ENCODE measurements around the gene VDR.
"Not testable (repeated sequence)": the region's sequence is repeated elsewhere in the genome, so short reads cannot be mapped to it uniquely, and the experiment has no call there.

Gene VDR

GRCh38 chr12:47809518-47809917, 95.3 kb downstream of the VDR start:
- not testable (repeated sequence) for H3K4me3 ChIP-seq
- H3K27ac ChIP-seq = peak overlapping the region in 17 of 21 experiments; percentile 33 to 99 (median 93)

DNA sequence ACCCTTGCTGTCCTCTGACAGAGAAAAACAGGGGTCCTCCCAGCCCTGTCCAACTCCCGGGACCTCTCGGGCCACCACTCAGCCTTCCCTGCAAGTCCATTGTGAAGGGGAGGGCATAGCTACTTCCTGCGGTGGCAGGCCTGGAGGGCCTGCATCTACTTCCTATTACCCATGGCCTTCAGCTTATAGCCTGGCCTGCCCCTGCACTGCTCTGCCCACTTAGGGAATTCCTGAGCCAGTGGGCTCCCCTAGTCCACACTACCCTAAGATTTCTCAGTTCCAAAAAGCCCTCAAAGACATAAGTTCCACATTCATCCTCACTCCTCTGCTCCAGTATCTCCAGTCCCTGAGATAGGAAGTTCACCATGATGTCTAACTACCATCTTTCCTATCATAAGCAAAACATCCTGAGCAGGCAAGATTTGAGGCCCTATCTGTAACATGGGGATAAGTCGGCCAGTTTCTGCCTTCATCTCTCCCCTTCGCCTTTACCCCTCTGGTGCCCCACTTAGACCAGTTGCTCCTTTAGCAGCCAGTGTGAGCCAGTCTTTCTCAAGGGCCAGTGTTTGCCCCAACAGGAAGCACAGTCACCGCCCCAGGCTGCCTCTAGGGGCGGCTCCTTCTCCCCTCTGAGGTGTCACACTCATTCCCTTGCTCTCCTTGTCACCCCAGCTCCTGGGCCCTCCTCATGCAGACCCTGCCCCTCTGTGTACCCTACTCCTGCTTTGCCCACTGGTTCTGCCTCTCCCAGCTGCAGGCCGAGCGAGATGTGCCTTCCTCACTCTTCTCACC, 96.0 kb downstream of the VDR start:
- H3K4me3 ChIP-seq = no peak overlapping the region

DNA sequence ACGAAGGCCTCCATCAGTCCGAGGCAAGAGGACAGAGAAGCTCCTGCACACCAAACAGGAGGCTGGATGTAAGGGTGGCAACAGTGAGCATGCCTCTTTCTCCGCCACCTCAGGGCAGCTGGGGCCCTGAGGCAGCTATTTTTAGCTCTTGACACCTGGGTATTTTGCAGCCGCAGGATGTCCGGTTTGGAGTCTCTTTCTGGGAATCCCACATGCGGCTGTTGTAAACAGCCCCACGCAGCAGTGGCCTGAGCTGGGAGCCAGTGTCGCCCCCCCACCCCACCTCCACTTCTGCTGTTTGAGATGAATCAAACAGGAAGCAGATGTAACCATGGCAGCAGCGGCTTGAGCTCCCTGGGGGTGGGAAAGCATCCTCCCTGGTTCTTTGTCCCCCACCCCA, 96.7 kb downstream of the VDR start:
- no peak overlapping the region for H3K4me3 ChIP-seq

More for the DNA sequence above, 96.0 kb downstream of the VDR start:
- peak overlapping the region in 20 of 21 experiments; percentile 47 to 99 (median 90) for H3K27ac ChIP-seq

GRCh38 chr12:47807338-47807737, 97.5 kb downstream of the VDR start:
- peak overlapping the region in 19 of 21 experiments; percentile 2 to 99 (median 88) for H3K27ac ChIP-seq

More for the DNA sequence above, 96.7 kb downstream of the VDR start:
- peak overlapping the region in 20 of 21 experiments; percentile 47 to 99 (median 90) for H3K27ac ChIP-seq

GRCh38 chr12:47805417-47805816, 99.4 kb downstream of the VDR start:
- H3K4me3 ChIP-seq = no peak overlapping the region
- peak overlapping the region in 11 of 21 experiments; percentile 21 to 97 (median 65) for H3K27ac ChIP-seq

More at GRCh38 chr12:47807338-47807737, 97.5 kb downstream of the VDR start:
- no peak overlapping the region for H3K4me3 ChIP-seq

- peak overlapping the region in 9 of 21 experiments; percentile 31 to 97 (median 72) for H3K27ac ChIP-seq
- H3K4me3 ChIP-seq = no peak overlapping the region
Observed at GRCh38 chr12:47804171-47804570, 100.6 kb downstream of the VDR start.

DNA sequence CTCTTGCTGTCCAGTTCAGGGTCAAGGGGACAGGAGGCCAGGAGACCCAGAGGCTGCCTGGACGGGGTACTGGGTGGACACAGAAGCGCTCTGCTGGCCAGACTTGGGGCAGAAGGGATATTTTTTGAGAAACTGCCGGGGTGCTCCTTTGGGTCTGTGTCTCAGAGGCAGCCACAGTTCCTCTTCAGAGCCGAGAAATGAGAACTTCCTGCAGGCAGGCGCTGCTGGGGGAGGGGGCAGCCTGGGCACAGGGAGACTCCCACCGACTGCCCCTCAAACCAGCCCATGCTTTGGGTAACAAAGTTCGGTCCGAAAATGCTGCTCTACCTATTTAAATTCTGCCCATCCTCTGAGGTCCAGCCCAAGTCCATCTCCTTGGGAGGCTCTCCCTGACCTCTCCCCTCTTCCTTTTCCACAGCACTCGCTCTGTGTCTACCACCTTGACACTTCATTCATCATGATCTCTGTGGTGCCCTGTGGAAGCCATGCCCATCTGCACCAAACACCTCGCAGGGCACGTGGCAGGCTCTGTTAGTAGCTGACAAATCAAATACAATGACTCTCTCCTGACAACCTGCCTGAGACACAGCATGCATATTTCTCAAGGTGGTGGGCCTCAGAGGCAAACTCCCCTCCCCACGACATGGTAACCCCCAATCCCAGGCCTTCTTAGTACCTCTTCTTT, 101.5 kb downstream of the VDR start:
- peak overlapping the region in 19 of 21 experiments; percentile 6 to 84 (median 72) for H3K27ac ChIP-seq
- no peak overlapping the region for H3K4me3 ChIP-seq

DNA sequence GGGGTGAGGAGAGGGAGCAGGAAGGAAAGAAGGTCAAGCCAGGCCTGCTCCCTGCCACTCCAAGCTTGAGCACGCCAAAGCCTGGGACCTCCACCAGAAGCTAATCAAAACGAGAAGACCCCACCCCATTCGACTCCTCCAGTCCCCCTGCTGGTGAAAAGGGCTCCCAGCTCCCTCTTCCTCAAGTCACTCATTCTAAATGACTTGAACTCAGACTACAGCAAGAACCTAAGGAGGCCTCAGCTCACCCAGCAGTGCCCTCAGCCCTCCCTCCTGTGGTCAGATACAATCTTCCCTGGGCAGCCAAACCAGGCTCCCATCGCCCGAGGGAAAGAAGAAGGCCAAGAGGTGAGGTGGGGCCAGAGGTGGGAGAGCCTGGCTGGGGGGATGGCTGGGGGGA, 102.5 kb downstream of the VDR start:
- peak overlapping the region in 20 of 21 experiments; percentile 6 to 84 (median 70) for H3K27ac ChIP-seq

GRCh38 chr12:47801904-47802246, 102.9 kb downstream of the VDR start:
- Histone ChIP-seq H3K27ac (peak overlapping the region in 20 of 21 experiments; percentile 6 to 84 (median 70)), H3K4me3 (no peak overlapping the region)

More for the DNA sequence above, 102.5 kb downstream of the VDR start:
- no peak overlapping the region for H3K4me3 ChIP-seq

DNA sequence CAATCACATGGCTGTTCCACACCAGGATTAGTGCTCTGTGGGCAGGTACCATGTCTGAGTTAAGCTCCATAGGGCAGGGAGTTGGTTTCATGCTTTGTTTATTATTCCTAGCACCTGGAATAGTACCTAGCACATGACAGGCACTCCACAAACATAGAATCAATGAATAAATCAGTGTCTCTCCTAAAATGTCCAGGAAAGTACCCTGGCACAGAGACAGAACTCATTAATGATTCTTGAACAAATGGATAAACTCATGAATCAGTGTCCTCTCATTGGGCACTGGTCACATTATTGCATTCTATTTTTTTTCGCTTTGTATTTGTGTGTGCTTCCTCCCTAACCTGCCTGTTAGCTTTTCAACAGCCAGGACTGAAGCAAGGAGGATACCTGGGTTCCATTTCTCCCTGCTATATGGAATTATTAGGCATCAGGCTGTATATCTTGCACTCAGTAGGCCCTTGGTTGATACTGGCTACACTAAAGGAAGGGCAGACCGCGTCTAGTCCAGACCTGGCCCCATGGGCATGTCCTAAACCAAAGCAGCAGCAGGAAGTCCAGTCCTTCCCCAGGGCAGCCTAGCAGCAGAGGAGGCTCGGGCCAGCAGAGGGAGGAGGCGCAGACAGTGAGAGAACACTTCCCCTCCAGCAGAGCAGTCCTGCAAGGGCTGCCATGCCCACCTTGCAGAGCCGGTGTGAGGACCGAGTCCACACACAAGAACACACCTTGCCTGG, 103.5 kb downstream of the VDR start:
- H3K4me3 ChIP-seq = no peak overlapping the region
- H3K27ac ChIP-seq = peak overlapping the region in 16 of 21 experiments; percentile 6 to 84 (median 70)

DNA sequence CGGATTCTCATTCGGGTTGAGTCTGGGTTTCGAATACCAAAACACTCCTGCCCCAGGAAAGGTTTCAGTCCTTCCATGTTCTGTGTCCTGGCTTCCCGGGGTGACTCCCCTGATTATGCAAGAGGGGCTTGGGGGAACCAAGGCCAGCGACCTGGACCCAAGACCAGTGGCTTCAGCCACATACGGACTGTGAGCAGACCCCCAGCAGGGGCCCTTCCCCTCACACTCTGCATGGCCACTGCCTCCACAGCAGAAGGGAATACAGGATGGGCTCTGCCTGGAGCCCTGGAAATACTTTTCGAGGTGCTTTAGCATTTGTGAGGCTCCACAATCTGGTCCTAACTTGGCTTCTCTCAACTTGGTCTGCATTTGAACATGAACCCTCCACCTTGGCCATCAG, 104.2 kb downstream of the VDR start:
- H3K4me3 ChIP-seq = no peak overlapping the region
- H3K27ac ChIP-seq = peak overlapping the region in 7 of 21 experiments; percentile 44 to 84 (median 55)

GRCh38 chr12:47799357-47799955, 105.3 kb downstream of the VDR start:
- peak overlapping the region in 13 of 21 experiments; percentile 2 to 84 (median 29) for H3K27ac ChIP-seq
- no peak overlapping the region for H3K4me3 ChIP-seq

DNA sequence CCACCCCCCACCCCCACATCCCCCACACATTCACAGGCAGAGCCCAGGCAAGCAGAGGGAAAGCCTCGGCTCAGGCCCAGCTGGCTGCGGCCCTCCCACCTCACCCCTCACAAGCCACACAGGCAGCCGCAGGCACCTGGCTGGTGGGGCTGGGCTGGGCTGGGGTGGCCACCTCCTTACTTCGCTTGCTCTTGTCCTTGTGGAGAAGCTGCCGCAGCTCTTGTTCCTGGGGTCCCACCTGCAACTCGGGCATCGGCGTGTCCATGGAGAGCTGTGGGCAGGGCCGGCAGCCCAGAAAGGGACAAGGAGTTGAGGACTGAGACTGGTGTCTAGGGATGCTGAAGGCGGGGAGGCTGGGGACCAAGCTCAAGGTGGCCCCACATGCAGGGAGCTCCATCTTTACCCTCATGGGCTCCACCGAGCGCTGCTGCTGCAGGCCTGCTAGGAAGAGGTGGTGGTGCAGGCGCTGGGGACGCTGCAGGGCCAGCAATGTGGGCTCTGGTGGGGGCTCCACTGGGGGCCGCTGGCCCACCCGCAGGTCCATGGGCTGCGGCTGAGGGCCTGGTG, 106.3 kb downstream of the VDR start:
- Histone ChIP-seq H3K27ac (peak overlapping the region in 6 of 21 experiments; percentile 23 to 55 (median 42)), H3K4me3 (no peak overlapping the region)

GRCh38 chr12:47797441-47797840, 107.4 kb downstream of the VDR start:
- no peak overlapping the region for H3K4me3 ChIP-seq
- H3K27ac ChIP-seq = peak overlapping the region in 2 of 21 experiments; percentile 17 to 26

DNA sequence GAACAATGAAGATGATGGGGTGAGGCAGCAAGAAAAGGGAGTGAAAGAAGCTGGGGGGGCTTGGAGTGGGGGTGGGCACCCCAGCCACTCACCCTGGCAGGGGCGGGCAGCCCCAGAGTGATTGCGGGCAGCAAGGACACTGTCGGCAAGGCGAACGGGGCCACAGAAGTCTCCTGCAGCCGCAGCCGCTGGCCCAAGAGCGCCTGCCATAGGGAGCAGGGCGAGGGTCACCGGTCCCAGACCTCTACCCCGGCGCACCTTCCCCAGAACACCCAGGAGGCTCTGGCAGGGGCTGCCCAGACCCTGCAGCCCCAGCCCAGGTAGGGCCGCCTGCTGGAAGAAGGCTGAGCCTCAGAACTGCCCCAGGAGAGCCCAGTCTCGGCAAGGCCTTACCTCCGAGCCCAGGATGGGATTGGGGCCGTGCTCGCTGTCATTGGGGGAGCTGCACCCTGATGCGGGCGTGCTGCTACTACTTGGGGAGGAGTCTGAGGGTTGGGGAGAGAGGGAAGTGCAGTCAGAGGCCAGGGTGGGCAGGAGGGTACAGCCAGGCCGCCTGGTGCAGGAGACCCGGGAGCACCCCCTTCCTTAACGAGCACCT, 108.9 kb downstream of the VDR start:
- Histone ChIP-seq H3K4me3 (no peak overlapping the region), H3K27ac (no peak overlapping the region)

GRCh38 chr12:47795121-47795813, 109.5 kb downstream of the VDR start:
- no peak overlapping the region for H3K4me3 ChIP-seq
- H3K27ac ChIP-seq = peak overlapping the region in 2 of 21 experiments; percentile 20 to 47

GRCh38 chr12:47794679-47795078, 110.1 kb downstream of the VDR start:
- peak overlapping the region in 2 of 21 experiments; percentile 35 to 47 for H3K27ac ChIP-seq
- no peak overlapping the region for H3K4me3 ChIP-seq

DNA sequence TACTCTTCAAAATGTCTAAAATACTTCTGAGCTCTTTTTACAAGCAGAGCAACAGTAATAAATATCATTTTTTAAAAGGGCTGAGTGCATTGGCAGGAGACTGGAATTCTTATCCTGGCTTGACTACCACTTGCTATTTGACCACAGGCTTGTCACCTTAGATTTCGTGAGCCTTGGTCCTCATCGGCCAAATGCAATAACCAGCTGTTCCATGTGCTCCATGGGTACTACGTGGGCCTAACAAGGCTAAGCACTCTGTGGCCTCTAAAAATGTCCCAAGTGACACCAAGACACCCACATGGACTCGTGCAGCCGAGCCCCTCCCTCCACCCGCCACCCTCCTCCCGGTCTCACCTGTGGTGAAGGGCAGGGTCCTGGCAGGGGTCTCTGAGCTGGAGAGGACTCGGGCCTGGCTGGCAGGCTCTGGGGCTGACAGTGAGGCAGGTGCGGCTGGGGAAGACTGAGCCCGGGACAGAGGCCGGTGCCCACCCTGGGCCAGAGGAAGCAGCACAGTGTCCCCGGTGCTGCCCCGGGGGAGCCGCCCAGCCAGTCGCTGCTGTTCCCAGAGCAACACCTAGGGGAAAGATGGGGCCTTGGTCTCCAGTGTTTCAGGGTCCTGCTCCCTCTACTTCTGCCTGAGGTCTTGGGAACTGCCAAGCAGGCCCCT, 111.6 kb downstream of the VDR start:
- peak overlapping the region in 3 of 21 experiments; percentile 29 to 59 (median 56) for H3K27ac ChIP-seq
- no peak overlapping the region for H3K4me3 ChIP-seq

Measured in skin epidermis (tissue), 12 donors.